ENCODE results near the gene GCKR. TPM values are rescaled to one million over a fixed set of nuclear protein-coding genes. Genes with fewer than 3 reads are reported as not detected.

The GCKR gene, protein sequence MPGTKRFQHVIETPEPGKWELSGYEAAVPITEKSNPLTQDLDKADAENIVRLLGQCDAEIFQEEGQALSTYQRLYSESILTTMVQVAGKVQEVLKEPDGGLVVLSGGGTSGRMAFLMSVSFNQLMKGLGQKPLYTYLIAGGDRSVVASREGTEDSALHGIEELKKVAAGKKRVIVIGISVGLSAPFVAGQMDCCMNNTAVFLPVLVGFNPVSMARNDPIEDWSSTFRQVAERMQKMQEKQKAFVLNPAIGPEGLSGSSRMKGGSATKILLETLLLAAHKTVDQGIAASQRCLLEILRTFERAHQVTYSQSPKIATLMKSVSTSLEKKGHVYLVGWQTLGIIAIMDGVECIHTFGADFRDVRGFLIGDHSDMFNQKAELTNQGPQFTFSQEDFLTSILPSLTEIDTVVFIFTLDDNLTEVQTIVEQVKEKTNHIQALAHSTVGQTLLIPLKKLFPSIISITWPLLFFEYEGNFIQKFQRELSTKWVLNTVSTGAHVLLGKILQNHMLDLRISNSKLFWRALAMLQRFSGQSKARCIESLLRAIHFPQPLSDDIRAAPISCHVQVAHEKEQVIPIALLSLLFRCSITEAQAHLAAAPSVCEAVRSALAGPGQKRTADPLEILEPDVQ
- 1 to 10 TPM in 1 of 2 donors, under 1 TPM in 1; 0.69 to 2.4 TPM for total RNA-seq
- 1 to 10 TPM in 1 of 2 donors, under 1 TPM in 1; 0.13 to 7.7 TPM for polyA plus RNA-seq
- long read RNA-seq, donor 1, partial matches to known transcripts, result 0 of 6 reads
- long read RNA-seq, donor 1, other reads (novel, unspliced or antisense), result 6 of 6 reads
- long read RNA-seq, donor 2, partial matches to known transcripts, result 0 of 1 reads
- long read RNA-seq, donor 2, other reads (novel, unspliced or antisense), result 1 of 1 reads

DNA sequence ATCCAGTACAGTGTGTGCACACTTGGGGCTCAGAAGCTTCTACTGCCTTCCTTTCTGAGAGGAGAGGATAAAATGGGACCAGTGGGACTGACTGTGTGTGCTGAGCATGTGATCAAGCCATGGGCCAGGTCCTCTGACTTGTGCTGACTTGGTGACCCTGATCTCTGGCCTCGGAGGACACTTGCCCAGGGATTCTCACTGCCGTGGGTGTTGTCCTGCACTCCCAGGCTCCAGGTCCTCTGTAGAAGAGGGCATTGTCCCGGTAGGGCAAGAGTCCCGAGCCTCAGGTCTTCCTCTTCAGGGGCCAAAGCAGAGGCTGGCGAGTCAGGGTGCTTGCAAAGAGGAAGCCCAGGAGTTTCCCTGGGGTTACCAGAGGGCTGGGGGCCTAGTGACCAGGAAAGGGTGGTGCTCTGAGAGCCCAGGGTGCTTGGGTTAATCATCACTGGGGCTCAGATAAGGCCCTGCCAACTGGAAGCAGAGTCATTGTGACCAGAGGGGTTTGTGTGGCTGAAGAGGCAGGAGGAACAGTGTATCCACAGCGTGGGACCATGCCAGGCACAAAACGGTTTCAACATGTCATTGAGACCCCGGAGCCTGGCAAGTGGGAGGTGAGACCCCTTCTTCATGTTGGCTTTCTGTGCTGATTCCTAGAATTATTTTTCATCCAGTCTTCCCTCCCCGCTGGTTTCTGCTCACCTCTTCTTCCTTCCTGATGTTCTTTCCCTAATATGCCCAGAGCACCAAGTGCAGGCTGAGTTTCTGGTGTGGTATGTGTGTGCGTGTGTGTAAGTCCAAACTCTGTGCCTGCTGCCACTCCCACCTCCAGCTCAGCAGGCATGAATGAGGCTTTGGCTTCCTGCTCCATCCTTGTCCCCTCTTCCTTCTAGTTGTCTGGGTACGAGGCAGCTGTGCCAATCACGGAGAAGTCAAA is at the start of gene GCKR:
Gene GCKR, plus strand, starts transcription at position 483 of the 931 bp plus-strand sequence. Its CDS starts 66 bp downstream, at position 549.
- Histone ChIP-seq H3K9me3 (ENCODE audit: control insufficient read depth, low read length) (no peaks in the 10 kb centered on the region), H3K27ac (ENCODE audit: low read depth in 1 of 2, low read length in 2 of 2) (no peak within 1 kb of the TSS), H3K27me3 (ENCODE audit: control insufficient read depth in 1 of 2, insufficient read depth in 2 of 2, low read length in 1 of 2) (no peaks in the 10 kb centered on the region), H3K36me3 (ENCODE audit: control insufficient read depth in 1 of 2, insufficient read depth in 2 of 2, low read length in 1 of 2) (no peaks in the 10 kb centered on the region), H3K4me3 (ENCODE audit: low read length in 2 of 2) (no peak within 1 kb of the TSS), H3K4me1 (ENCODE audit: control insufficient read depth in 1 of 2, insufficient read depth in 2 of 2, low read length in 2 of 2) (no peaks in the 10 kb centered on the region)
- ATAC-seq (ENCODE audit: low FRiP score), result no peak
- WGBS, 2 donors, result 73 to 75% methylated on average over 12 of the region's 12 CpGs
- DNase-seq, result no peak
- intact Hi-C loops (cut with DNase I), result loop anchor here (10.0 kb wide), 2 partner anchors 88 to 128 kb away; partner anchors contain the start of genes CCDC121 (in 1 of the 2), GPN1 (in 1 of the 2) and ZNF512 (in 1 of the 2)

DNA sequence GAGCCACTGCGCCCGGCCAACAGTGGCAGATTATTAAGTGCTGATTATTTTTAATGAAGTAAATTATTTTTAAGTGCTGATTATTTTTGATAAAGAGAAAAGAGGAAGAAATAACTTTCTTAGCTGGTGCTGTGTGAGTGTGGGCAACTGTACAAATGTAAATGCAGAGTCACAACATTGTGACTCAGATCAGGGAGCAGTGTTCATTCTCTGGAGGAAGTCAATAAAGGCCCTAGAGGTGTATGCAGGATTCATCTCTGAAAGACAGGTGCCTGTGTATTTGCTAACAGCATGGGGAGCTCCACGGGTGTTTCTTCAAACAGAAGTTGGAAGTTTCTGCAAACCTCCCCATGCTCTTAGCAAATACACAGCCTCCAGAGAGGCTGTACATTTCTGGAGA is 48.3 kb upstream of the GCKR start:
- intact Hi-C loops (cut with DNase I), result no loop called here
- no peaks in the 10 kb centered on the region for H3K4me1 ChIP-seq (ENCODE audit: control insufficient read depth in 1 of 2, insufficient read depth in 2 of 2, low read length in 2 of 2)
- no peaks in the 10 kb centered on the region for H3K27me3 ChIP-seq (ENCODE audit: control insufficient read depth in 1 of 2, insufficient read depth in 2 of 2, low read length in 1 of 2)
- no peaks in the 10 kb centered on the region for H3K9me3 ChIP-seq (ENCODE audit: control insufficient read depth, low read length)
- no peak overlapping the region for H3K27ac ChIP-seq (ENCODE audit: low read depth in 1 of 2, low read length in 2 of 2)
- peaks cover 4 to 5% of the 10 kb centered on the region in 2 donors for H3K36me3 ChIP-seq (ENCODE audit: control insufficient read depth in 1 of 2, insufficient read depth in 2 of 2, low read length in 1 of 2)
- ATAC-seq (ENCODE audit: low FRiP score) (no peak), DNase-seq (no peak)
- 57 to 80% methylated on average over 3 of the region's 3 CpGs for WGBS, 2 donors
- H3K4me3 ChIP-seq (ENCODE audit: low read length in 2 of 2), result no peak overlapping the region

DNA sequence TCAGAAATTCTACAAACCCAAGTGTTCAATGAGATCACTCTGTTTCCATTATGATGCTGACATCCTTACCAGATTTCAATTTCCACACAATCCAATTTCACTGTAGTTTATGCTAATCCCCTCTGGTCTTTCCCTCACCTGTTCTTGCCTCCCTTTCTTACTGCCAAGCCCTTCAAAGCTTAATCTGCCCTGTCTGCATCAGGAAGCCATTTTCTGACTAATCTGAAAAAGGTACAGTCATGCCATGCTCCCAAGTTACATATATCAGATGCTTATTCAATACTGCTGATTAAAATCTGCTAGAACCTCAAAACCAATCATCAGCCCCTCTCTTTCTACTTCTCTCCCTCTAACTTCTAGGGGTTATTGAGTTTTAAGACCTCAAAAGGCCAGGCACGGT is 45.5 kb upstream of the GCKR start:
- ATAC-seq (ENCODE audit: low FRiP score) (no peak), DNase-seq (no peak)
- H3K27ac ChIP-seq (ENCODE audit: low read depth in 1 of 2, low read length in 2 of 2), result no peak overlapping the region
- peaks cover 5 to 9% of the 10 kb centered on the region in 2 donors for H3K36me3 ChIP-seq (ENCODE audit: control insufficient read depth in 1 of 2, insufficient read depth in 2 of 2, low read length in 1 of 2)
- intact Hi-C loops (cut with DNase I), result no loop called here
- no peak overlapping the region for H3K4me3 ChIP-seq (ENCODE audit: low read length in 2 of 2)
- no peaks in the 10 kb centered on the region for H3K4me1 ChIP-seq (ENCODE audit: control insufficient read depth in 1 of 2, insufficient read depth in 2 of 2, low read length in 2 of 2)
- H3K9me3 ChIP-seq (ENCODE audit: control insufficient read depth, low read length), result no peaks in the 10 kb centered on the region
- WGBS, 2 donors, result 41 to 60% methylated on average over 1 of the region's 1 CpG
- no peaks in the 10 kb centered on the region for H3K27me3 ChIP-seq (ENCODE audit: control insufficient read depth in 1 of 2, insufficient read depth in 2 of 2, low read length in 1 of 2)

DNA sequence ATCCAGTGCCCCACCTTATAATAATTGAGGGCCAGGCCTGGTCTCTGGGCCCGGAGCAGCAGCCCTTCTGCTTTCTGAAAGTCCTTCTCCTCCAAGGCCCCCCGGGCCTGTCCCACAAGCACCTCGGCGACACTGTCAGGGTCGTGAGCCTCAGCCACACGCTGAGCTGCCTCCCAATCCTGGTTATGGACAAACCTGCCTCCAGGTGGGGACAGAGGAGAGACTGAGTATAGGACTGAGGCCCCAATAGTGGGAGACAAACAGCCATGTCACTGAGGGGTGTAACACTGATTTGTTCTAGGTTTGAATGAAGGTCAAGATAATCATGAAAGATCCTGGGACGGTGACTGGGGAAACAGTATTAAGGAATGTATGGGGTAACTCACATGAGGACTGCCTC is 42.7 kb upstream of the GCKR start:
- WGBS, 2 donors, result 88 to 90% methylated on average over 7 of the region's 7 CpGs
- ATAC-seq (ENCODE audit: low FRiP score), result no peak
- intact Hi-C loops (cut with DNase I), result no loop called here

DNA sequence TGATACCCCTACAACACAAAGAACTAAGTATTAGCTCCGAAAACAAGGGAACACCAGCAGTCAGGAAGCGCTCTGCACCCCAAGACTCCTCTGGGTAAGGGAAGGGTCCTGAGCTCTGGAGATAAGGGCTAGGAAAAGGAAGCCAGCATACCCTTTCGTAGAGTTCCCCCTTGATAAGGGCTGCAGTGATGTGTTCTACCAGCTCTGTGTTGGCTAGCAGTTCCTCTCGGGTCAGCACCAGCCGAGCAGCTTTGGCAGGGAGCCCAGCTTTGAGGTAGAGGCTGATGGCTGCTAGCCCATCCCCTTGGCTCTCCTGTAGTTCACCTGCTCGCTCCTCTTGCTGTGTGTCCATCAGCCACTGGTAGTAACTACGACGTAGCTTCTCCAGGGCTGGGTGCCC is 35.5 kb upstream of the GCKR start:
- intact Hi-C loops (cut with DNase I), result no loop called here
- no peak for ATAC-seq (ENCODE audit: low FRiP score)
- 84 to 85% methylated on average over 8 of the region's 8 CpGs for whole genome bisulfite sequencing, 2 donors
- H3K4me1 ChIP-seq (ENCODE audit: control insufficient read depth in 1 of 2, insufficient read depth in 2 of 2, low read length in 2 of 2), result no peaks in the 10 kb centered on the region
- H3K27ac ChIP-seq (ENCODE audit: low read depth in 1 of 2, low read length in 2 of 2), result no peak overlapping the region
- H3K4me3 ChIP-seq (ENCODE audit: low read length in 2 of 2), result no peak overlapping the region
- DNase-seq, result no peak
- H3K36me3 ChIP-seq (ENCODE audit: control insufficient read depth in 1 of 2, insufficient read depth in 2 of 2, low read length in 1 of 2), result peaks cover 4 to 12% of the 10 kb centered on the region in 2 donors
- H3K9me3 ChIP-seq (ENCODE audit: control insufficient read depth, low read length), result no peaks in the 10 kb centered on the region
- no peaks in the 10 kb centered on the region for H3K27me3 ChIP-seq (ENCODE audit: control insufficient read depth in 1 of 2, insufficient read depth in 2 of 2, low read length in 1 of 2)

More for the DNA sequence above, 42.7 kb upstream of the GCKR start:
- Histone ChIP-seq H3K9me3 (ENCODE audit: control insufficient read depth, low read length) (no peaks in the 10 kb centered on the region), H3K4me3 (ENCODE audit: low read length in 2 of 2) (no peak overlapping the region), H3K27ac (ENCODE audit: low read depth in 1 of 2, low read length in 2 of 2) (no peak overlapping the region), H3K36me3 (ENCODE audit: control insufficient read depth in 1 of 2, insufficient read depth in 2 of 2, low read length in 1 of 2) (peaks cover 9 to 10% of the 10 kb centered on the region in 2 donors), H3K27me3 (ENCODE audit: control insufficient read depth in 1 of 2, insufficient read depth in 2 of 2, low read length in 1 of 2) (no peaks in the 10 kb centered on the region), H3K4me1 (ENCODE audit: control insufficient read depth in 1 of 2, insufficient read depth in 2 of 2, low read length in 2 of 2) (no peaks in the 10 kb centered on the region)
- DNase-seq, result no peak

DNA sequence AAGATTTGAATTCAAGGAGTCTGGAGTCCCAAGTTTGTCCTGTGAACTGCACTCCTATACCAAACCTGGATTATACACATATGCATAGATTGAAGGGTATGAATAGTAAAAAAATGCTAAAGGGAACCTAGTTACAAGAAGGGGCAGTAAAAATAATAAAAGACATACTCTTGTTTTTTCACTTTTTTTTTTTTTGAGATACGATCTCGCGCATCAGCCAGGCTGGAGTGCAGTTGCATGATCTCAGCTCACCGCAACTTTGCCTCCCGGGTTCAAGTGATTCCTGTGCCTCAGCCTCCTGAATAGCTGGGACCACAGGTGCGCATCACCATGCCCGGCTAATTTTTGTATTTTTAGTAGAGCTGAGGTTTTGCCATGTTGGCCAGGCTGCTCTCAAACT is 32.2 kb upstream of the GCKR start:
- intact Hi-C loops (cut with DNase I), result no loop called here
- H3K4me1 ChIP-seq (ENCODE audit: control insufficient read depth in 1 of 2, insufficient read depth in 2 of 2, low read length in 2 of 2), result no peaks in the 10 kb centered on the region
- H3K27ac ChIP-seq (ENCODE audit: low read depth in 1 of 2, low read length in 2 of 2), result no peak overlapping the region
- ATAC-seq (ENCODE audit: low FRiP score), result no peak
- 95 to 98% methylated on average over 7 of the region's 7 CpGs for WGBS, 2 donors
- no peaks in the 10 kb centered on the region for H3K27me3 ChIP-seq (ENCODE audit: control insufficient read depth in 1 of 2, insufficient read depth in 2 of 2, low read length in 1 of 2)
- no peaks in the 10 kb centered on the region for H3K9me3 ChIP-seq (ENCODE audit: control insufficient read depth, low read length)
- H3K36me3 ChIP-seq (ENCODE audit: control insufficient read depth in 1 of 2, insufficient read depth in 2 of 2, low read length in 1 of 2), result peaks cover 4 to 7% of the 10 kb centered on the region in 2 donors
- no peak overlapping the region for H3K4me3 ChIP-seq (ENCODE audit: low read length in 2 of 2)
- no peak for DNase-seq

DNA sequence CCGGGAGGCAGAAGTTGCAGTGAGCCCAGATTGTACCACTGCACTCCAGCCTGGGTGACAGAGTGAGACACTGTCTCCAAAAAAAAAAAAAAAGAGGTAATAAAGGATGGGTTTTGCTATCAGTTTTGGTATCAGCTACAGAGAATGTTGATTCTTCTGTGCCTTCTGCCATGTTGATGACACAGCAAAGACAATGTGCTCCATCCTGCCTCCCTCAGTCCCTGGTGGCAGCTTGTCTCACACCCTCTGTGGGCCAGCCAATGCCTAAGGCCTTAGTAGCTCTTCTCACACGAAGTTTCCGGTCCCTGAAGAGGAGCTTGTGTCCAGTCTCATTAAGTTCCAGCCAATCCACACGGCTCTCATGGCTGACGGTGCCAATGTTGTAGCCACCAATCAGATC is 24.7 kb upstream of the GCKR start:
- peaks cover 3 to 9% of the 10 kb centered on the region in 2 donors for H3K36me3 ChIP-seq (ENCODE audit: control insufficient read depth in 1 of 2, insufficient read depth in 2 of 2, low read length in 1 of 2)
- intact Hi-C loops (cut with DNase I), result no loop called here
- no peak overlapping the region for H3K4me3 ChIP-seq (ENCODE audit: low read length in 2 of 2)
- H3K9me3 ChIP-seq (ENCODE audit: control insufficient read depth, low read length), result no peaks in the 10 kb centered on the region
- ATAC-seq (ENCODE audit: low FRiP score), result no peak
- WGBS, 2 donors, result 90 to 93% methylated on average over 5 of the region's 5 CpGs
- H3K4me1 ChIP-seq (ENCODE audit: control insufficient read depth in 1 of 2, insufficient read depth in 2 of 2, low read length in 2 of 2), result no peaks in the 10 kb centered on the region
- DNase-seq, result no peak
- H3K27ac ChIP-seq (ENCODE audit: low read depth in 1 of 2, low read length in 2 of 2), result no peak overlapping the region
- H3K27me3 ChIP-seq (ENCODE audit: control insufficient read depth in 1 of 2, insufficient read depth in 2 of 2, low read length in 1 of 2), result no peaks in the 10 kb centered on the region

DNA sequence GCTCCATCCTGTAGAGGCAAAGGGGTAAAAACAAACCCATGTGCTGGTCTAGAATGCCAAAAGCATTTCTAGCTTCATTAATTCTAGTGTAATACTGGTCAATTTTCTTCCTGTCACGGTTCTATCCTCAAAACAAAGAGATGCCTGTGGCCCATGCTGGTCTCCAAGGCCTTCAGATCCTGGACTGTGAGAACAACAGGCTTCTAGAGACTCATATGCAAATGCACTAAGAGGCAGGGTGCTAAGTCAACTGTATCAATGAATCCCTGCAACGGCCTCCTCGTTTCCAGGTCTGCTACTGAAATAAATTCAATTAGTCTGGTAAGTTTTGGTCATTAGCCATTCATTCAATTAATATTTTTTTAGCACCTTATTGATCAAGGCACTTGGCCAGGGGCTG is 11.1 kb upstream of the GCKR start:
- Histone ChIP-seq H3K27ac (ENCODE audit: low read depth in 1 of 2, low read length in 2 of 2) (no peak overlapping the region), H3K27me3 (ENCODE audit: control insufficient read depth in 1 of 2, insufficient read depth in 2 of 2, low read length in 1 of 2) (no peaks in the 10 kb centered on the region), H3K4me1 (ENCODE audit: control insufficient read depth in 1 of 2, insufficient read depth in 2 of 2, low read length in 2 of 2) (no peaks in the 10 kb centered on the region), H3K36me3 (ENCODE audit: control insufficient read depth in 1 of 2, insufficient read depth in 2 of 2, low read length in 1 of 2) (peaks cover 7 to 11% of the 10 kb centered on the region in 2 donors), H3K9me3 (ENCODE audit: control insufficient read depth, low read length) (no peaks in the 10 kb centered on the region), H3K4me3 (ENCODE audit: low read length in 2 of 2) (no peak overlapping the region)
- intact Hi-C loops (cut with DNase I), result no loop called here
- no peak for ATAC-seq (ENCODE audit: low FRiP score)
- 60 to 62% methylated on average over 3 of the region's 3 CpGs for WGBS, 2 donors
- DNase-seq, result no peak

Data from aorta (tissue), 5 donors.